ENCODE data around the gene SERPINB4. TPM values are rescaled to one million over a fixed set of nuclear protein-coding genes. Genes with fewer than 3 reads are reported as not detected.
A peak's percentile ranks its signal among the peaks of the same experiment; 100 is the strongest.
"Not testable (repeated sequence)": the region's sequence is repeated elsewhere in the genome, so short reads cannot be mapped to it uniquely, and the experiment has no call there.

SERPINB4 gene
- total RNA-seq, 1 donor from 2014 or later = not detected

- H3K4me1 Mint-ChIP-seq = peaks cover 9% of the 10 kb centered on the region
- DNase-seq (ENCODE audit: low read depth, low spot score) = no peak
- peaks cover 3% of the 10 kb centered on the region for H3K36me3 Mint-ChIP-seq (ENCODE audit: low read depth)
- no peak overlapping the region for H3K27ac Mint-ChIP-seq (ENCODE audit: unreplicated experiment)
- H3K27me3 Mint-ChIP-seq (ENCODE audit: low read depth) = no peaks in the 10 kb centered on the region
- no peak overlapping the region for H3K4me3 Mint-ChIP-seq
- peaks cover 2% of the 10 kb centered on the region for H3K9me3 Mint-ChIP-seq
- no peak for TF ChIP-seq CTCF (conservative IDR thresholded peaks at IDR 0.05)
Measured at GRCh38 chr18:63681449-63682340, 37.6 kb upstream of the SERPINB4 start.

DNA sequence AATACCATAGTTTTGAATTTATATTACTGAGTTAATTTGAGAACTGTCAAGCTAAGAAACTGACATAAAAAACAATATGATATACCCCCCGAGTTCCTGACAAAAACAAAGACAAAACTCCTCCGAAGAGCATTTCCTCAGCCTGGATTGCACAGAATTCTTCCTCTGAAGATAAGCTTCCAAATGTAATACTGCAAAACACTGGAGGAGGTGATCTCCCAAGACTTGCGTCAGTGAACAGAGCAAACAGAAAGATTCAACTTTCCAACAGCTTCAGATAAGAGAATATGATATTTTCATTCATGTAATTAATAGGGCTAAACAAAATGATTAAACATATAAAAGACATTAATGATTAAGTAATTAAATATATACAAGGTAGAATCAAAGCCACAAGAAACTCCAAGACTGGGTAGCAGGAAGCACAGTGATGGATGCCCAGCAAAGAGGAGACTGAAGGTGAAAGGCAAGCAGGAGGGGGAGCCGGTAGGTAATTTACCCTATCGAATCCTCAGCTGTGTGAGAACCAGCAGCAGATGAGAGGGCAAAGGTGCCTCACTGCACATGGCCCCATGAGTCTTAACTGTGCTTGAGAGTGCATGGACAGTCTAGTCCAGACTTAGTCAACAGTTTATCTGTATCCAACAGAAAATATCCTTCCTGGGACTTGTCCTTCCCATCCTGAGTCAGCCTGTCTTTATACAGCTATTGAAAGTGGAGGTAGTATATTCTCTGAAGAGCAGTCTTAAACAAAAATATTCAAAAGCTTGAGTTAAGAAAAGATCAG, 36.0 kb upstream of the SERPINB4 start:
- Mint-ChIP-seq H3K27me3 (ENCODE audit: low read depth) (no peaks in the 10 kb centered on the region), H3K4me1 (peaks cover 9% of the 10 kb centered on the region), H3K9me3 (peaks cover 2% of the 10 kb centered on the region), H3K27ac (ENCODE audit: unreplicated experiment) (no peak overlapping the region), H3K4me3 (no peak overlapping the region), H3K36me3 (ENCODE audit: low read depth) (peaks cover 3% of the 10 kb centered on the region)
- DNase-seq (ENCODE audit: low read depth, low spot score) = no peak
- TF ChIP-seq CTCF (conservative IDR thresholded peaks at IDR 0.05) = no peak

DNA sequence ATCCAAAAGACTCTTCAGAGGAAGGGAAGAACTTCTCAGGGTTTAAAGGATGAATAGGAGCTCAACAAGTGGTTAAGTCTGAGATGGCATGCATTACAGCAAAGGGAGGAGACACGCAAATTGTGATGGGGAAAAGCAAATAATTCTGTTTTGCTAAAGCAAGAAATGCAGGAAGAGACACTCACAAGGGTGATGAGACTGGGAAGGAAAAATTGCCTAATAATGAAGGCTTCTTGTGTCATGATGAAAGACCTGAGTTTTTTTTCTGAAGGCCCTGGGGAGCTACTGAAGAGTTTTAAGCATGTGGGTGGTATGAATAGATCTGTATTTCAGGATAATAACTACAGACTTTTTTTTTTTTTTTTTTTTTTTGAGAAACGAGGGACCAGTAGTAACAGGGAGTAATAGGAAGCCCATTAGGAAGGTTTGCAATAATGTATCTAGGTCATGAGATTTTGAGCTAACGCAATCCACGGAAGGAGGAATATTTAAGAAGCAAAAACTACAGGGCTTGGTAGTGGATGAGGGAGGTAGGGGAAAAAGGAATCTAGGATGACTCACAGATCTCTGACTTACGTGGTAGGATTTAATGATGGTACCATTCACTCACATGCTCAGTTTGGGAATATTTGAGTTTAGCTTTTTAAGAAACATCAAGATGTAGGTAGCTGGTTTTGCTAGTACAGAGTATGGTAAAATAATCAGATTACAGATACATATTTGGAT, 33.6 kb upstream of the SERPINB4 start:
- DNase-seq (ENCODE audit: low read depth, low spot score) = no peak
- Mint-ChIP-seq H3K27ac (ENCODE audit: unreplicated experiment) (no peak overlapping the region), H3K36me3 (ENCODE audit: low read depth) (peaks cover 3% of the 10 kb centered on the region), H3K4me3 (no peak overlapping the region), H3K9me3 (peaks cover 2% of the 10 kb centered on the region), H3K27me3 (ENCODE audit: low read depth) (peaks cover 2% of the 10 kb centered on the region), H3K4me1 (no peaks in the 10 kb centered on the region)
- no peak for TF ChIP-seq CTCF (conservative IDR thresholded peaks at IDR 0.05)

GRCh38 chr18:63676526-63677323, 32.7 kb upstream of the SERPINB4 start:
- Mint-ChIP-seq H3K36me3 (ENCODE audit: low read depth) (peaks cover 3% of the 10 kb centered on the region), H3K4me3 (no peak overlapping the region), H3K27ac (ENCODE audit: unreplicated experiment) (no peak overlapping the region), H3K4me1 (no peaks in the 10 kb centered on the region), H3K9me3 (peaks cover 2% of the 10 kb centered on the region), H3K27me3 (ENCODE audit: low read depth) (peaks cover 2% of the 10 kb centered on the region)
- peak; percentile 56 for TF ChIP-seq CTCF (conservative IDR thresholded peaks at IDR 0.05)
- no peak for DNase-seq (ENCODE audit: low read depth, low spot score)

GRCh38 chr18:63664571-63664970, 20.5 kb upstream of the SERPINB4 start:
- TF ChIP-seq CTCF (conservative IDR thresholded peaks at IDR 0.05) = no peak
- DNase-seq (ENCODE audit: low read depth, low spot score) = no peak
- Mint-ChIP-seq H3K4me1 (no peaks in the 10 kb centered on the region), H3K4me3 (no peak overlapping the region), H3K36me3 (ENCODE audit: low read depth) (no peaks in the 10 kb centered on the region), H3K9me3 (peaks cover 12% of the 10 kb centered on the region), H3K27ac (ENCODE audit: unreplicated experiment) (no peak overlapping the region), H3K27me3 (ENCODE audit: low read depth) (no peaks in the 10 kb centered on the region)

DNA sequence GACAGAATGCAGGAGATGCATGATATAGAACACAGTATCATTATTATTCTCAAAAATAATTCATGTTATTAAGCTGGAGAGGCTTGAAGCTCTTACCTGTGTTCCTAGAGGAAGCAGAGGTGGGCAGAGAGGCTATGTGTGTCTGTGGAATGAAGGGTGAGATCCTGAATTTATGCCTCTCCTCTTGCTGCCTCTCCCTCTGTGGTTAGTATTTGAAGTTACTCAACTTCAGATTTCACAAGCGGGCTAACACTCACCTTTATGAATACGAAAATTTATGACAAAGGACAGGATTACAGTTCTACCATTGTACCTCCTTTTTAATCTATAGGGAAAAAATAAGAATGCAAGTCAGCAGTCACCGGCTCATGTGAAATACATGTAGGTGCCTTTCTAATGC, 17.7 kb upstream of the SERPINB4 start, which contains the start of gene SERPINB3:
Gene SERPINB3, minus strand, starts transcription at position 144 of the 400 bp plus-strand sequence. CDS start 677 bp downstream, outside the sequence.
- H3K4me3 Mint-ChIP-seq; H3K9me3 Mint-ChIP-seq; H3K27ac Mint-ChIP-seq (ENCODE audit: unreplicated experiment); H3K36me3 Mint-ChIP-seq (ENCODE audit: low read depth); H3K27me3 Mint-ChIP-seq (ENCODE audit: low read depth); DNase-seq (ENCODE audit: low read depth, low spot score); H3K4me1 Mint-ChIP-seq: not testable (repeated sequence)

GRCh38 chr18:63658920-63659319, 14.9 kb upstream of the SERPINB4 start:
- not testable (repeated sequence) for H3K27me3 Mint-ChIP-seq (ENCODE audit: low read depth); H3K9me3 Mint-ChIP-seq; H3K27ac Mint-ChIP-seq (ENCODE audit: unreplicated experiment); H3K36me3 Mint-ChIP-seq (ENCODE audit: low read depth); DNase-seq (ENCODE audit: low read depth, low spot score); H3K4me1 Mint-ChIP-seq; H3K4me3 Mint-ChIP-seq

Data from neural crest cell (in vitro differentiated cells).